HL-60 (cell line): Measurements from ENCODE around the gene DTHD1.
A peak's percentile ranks its signal among the peaks of the same experiment; 100 is the strongest.

ENCODE experiments used
- DNase-seq, 2 experiments: peaks; one replicate each; pipeline ENCODE4 v3.0.0-alpha.2; 2010 to 2020; ENCODE audit warnings: low read depth in 1 of 2, low spot score in 1 of 2
- H3K27ac ChIP-seq: fragments of 250-450 bp; sonication (Bioruptor Pico); replicated peaks from 2 replicates; pipeline ENCODE4 v1.5.1; 2020; ENCODE audit warnings: mild to moderate bottlenecking, moderate library complexity
- H3K27me3 ChIP-seq: fragments of 250-450 bp; sonication (Bioruptor Pico); 2 replicates; pipeline ENCODE4 v1.5.1; 2021; ENCODE audit warnings: mild to moderate bottlenecking, moderate library complexity; ENCODE audit not compliant: insufficient read depth, poor library complexity, severe bottlenecking
- H3K4me3 ChIP-seq: replicated peaks from 2 replicates; pipeline ENCODE4 v1.5.1; 2011; ENCODE audit warnings: mild to moderate bottlenecking, control low read depth, low read length; ENCODE audit not compliant: insufficient read depth
- GABPA ChIP-seq: IDR thresholded peaks from 2 replicates; pipeline ENCODE4 v1.6.1; 2012; ENCODE audit warnings: low read depth
- POLR2AphosphoS5 ChIP-seq: IDR thresholded peaks from 2 replicates; pipeline ENCODE4 v1.6.1; 2012; ENCODE audit warnings: low read depth
- SPI1 ChIP-seq: IDR thresholded peaks from 2 replicates; pipeline ENCODE4 v1.6.1; 2012; ENCODE audit warnings: low read depth, mild to moderate bottlenecking, borderline replicate concordance
- TF ChIP-seq, protein P1 (sequence below): IDR thresholded peaks from one replicate; pipeline ENCODE4 v1.5.1; 2011; ENCODE audit warnings: low read length, control low read depth, inconsistent platforms; ENCODE audit not compliant: insufficient read depth
- TF ChIP-seq, protein P2 (sequence below): IDR thresholded peaks from 2 replicates; pipeline ENCODE4 v1.6.1; 2012; ENCODE audit warnings: low read depth; ENCODE audit not compliant: insufficient replicate concordance

The DTHD1 gene

DNA sequence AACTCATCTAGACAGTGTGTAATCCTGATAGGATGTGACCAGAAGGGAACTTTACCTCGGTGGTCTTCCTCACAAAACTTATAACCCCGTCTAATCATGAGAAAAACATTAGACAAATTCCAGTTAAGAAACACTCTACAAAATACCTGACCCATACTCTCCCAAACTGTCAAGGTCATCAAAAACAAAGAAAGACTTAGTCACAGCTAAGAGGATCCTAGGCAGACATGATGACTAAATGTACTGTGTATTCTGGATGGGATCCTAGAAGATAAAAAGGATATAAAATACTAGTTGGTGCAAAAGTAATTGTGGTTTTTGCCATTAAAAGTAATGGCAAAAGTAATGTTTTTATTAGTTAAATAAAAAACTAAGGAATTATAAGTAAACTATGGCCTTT, 81.6 kb downstream of the DTHD1 start:
- TF ChIP-seq POLR2AphosphoS5 = no peak
- TF ChIP-seq, protein P1, sequence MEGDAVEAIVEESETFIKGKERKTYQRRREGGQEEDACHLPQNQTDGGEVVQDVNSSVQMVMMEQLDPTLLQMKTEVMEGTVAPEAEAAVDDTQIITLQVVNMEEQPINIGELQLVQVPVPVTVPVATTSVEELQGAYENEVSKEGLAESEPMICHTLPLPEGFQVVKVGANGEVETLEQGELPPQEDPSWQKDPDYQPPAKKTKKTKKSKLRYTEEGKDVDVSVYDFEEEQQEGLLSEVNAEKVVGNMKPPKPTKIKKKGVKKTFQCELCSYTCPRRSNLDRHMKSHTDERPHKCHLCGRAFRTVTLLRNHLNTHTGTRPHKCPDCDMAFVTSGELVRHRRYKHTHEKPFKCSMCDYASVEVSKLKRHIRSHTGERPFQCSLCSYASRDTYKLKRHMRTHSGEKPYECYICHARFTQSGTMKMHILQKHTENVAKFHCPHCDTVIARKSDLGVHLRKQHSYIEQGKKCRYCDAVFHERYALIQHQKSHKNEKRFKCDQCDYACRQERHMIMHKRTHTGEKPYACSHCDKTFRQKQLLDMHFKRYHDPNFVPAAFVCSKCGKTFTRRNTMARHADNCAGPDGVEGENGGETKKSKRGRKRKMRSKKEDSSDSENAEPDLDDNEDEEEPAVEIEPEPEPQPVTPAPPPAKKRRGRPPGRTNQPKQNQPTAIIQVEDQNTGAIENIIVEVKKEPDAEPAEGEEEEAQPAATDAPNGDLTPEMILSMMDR = no peak
- TF ChIP-seq GABPA = no peak
- TF ChIP-seq SPI1 = no peak
- TF ChIP-seq, protein P2, sequence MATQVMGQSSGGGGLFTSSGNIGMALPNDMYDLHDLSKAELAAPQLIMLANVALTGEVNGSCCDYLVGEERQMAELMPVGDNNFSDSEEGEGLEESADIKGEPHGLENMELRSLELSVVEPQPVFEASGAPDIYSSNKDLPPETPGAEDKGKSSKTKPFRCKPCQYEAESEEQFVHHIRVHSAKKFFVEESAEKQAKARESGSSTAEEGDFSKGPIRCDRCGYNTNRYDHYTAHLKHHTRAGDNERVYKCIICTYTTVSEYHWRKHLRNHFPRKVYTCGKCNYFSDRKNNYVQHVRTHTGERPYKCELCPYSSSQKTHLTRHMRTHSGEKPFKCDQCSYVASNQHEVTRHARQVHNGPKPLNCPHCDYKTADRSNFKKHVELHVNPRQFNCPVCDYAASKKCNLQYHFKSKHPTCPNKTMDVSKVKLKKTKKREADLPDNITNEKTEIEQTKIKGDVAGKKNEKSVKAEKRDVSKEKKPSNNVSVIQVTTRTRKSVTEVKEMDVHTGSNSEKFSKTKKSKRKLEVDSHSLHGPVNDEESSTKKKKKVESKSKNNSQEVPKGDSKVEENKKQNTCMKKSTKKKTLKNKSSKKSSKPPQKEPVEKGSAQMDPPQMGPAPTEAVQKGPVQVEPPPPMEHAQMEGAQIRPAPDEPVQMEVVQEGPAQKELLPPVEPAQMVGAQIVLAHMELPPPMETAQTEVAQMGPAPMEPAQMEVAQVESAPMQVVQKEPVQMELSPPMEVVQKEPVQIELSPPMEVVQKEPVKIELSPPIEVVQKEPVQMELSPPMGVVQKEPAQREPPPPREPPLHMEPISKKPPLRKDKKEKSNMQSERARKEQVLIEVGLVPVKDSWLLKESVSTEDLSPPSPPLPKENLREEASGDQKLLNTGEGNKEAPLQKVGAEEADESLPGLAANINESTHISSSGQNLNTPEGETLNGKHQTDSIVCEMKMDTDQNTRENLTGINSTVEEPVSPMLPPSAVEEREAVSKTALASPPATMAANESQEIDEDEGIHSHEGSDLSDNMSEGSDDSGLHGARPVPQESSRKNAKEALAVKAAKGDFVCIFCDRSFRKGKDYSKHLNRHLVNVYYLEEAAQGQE = no peak
- DNase-seq = no peak

DNA sequence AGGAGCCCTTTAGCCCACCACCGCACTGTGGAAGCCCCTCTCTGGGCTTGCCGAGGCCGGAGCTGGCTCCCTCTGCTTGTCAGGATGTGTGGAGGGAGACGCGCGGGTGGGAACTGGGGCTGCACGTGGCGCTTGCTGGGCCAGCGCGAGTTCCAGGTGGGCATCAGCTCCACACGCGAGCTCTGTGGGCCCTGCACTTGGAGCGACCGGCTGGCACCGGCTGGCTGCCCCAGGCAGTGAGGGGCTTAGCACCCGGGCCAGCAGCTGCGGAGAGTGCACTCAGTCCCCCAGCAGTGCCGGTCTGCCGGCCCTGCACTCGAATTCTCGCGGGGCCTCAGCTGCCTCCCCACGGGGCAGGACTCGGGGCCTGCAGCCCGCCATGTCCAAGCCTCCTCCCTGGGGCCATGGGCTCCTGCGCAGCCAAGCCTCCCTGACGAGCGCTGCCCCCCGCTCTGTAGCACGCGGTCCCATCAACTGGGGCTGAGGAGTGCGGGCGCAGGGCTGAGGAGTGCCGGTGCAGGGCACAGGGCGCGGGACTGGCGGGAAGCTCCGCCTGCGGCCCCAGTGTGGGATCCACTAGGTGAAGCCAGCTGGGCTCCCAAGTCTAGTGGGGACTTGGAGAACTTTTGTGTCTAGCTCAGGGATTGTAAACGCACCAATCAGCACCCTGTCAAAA, 93.6 kb downstream of the DTHD1 start:
- Histone ChIP-seq H3K27me3 (no peaks in the 10 kb centered on the region), H3K27ac (no peak overlapping the region), H3K4me3 (no peak overlapping the region)
- no peak for DNase-seq
- TF ChIP-seq SPI1 = no peak
- TF ChIP-seq, protein P2 = no peak
- TF ChIP-seq, protein P1 = no peak
- TF ChIP-seq GABPA = no peak
- no peak for TF ChIP-seq POLR2AphosphoS5

More for the DNA sequence above, 81.6 kb downstream of the DTHD1 start:
- no peaks in the 10 kb centered on the region for H3K27me3 ChIP-seq
- H3K4me3 ChIP-seq = no peak overlapping the region
- H3K27ac ChIP-seq = no peak overlapping the region

DNA sequence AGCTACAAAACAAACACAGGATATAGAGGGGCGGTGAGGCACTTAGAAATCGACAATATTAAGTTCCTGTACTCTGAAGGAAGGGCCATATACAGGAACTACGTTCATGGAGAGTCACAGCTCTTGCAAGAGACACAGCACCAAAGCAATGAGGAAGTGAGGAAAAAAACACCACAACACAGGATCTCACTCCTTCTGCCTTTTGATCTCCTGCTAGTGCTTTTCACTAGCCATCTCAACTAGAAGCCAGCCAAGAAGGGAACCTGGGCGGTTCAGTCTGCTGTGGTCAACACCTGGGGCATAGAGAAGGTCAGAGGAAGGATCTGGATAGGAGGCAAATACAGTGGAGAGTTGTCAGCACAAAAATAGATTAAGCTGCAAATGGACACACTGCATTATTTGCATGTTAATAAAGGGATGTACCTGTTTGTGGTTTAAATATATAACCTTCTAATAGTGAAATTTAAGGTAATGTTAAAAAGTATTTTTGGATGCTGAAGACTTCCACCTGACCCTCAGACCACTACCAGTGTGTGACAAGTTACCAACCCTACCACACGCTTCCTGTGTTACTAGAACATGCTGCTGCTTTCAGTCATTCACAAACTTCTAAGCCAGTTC, 104.6 kb downstream of the DTHD1 start:
- Histone ChIP-seq H3K27me3 (no peaks in the 10 kb centered on the region), H3K27ac (peak overlapping the region; percentile 66), H3K4me3 (no peak overlapping the region)
- DNase-seq = peak; percentile 18 to 83
- TF ChIP-seq GABPA (peak; percentile 55; the same call in 1 of the 2 replicates), SPI1 (peak; percentile 96), POLR2AphosphoS5 (peak; percentile 57; the same call in 1 of the 2 replicates)
- TF ChIP-seq, protein P1 = no peak
- TF ChIP-seq, protein P2 = no peak
